ENCODE results near the gene DDIT3. TPM values are rescaled to one million over a fixed set of nuclear protein-coding genes. Genes with fewer than 3 reads are reported as not detected.

The DDIT3 gene
- total RNA-seq, 2 donors from 2014 or later: 9.9 to 12.4 TPM

DNA sequence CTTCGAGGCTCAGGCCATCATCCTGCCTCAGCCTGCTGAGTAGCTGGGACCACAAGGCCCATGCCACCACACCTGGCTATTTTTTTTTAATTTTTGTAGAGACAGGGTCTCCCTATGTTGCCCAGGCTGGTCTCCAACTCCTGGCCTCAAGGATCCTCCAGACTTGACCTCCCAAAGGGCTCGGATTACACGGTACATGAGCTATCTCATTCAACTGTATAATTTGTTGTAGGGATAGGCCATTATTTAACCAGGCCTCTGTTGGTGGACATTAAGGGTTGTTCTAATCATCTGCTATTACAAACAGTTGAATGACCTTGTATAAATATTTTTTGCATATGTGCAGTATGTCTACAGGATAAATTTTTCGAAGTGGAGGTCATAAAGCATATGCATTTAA, 38.5 kb upstream of the DDIT3 start:
- H3K27ac ChIP-seq (ENCODE audit: low read depth, low read length): no peak overlapping the region

DNA sequence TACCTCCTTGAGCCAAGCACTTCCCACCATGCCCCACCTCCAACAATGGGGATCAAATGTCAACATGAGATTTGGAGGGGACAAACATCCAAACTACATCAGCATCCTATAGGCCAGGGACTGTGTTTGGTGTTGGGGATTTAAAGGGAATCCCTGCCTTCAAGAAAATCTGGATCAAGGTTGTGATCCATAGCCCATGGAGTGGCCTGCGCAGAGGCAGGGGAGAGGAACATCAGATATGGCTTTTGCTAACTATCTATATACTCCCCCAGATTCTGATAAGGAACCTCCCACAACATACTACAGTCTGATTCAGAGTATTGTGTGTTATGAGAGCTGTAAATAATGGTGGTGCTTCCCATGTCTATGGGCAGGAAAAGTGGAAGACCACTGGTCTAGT, 34.6 kb upstream of the DDIT3 start:
- Mint-ChIP-seq H3K27ac (no peak overlapping the region), H3K27me3 (ENCODE audit: insufficient read depth) (peaks cover 15% of the 10 kb centered on the region), H3K4me1 (peaks cover 11% of the 10 kb centered on the region), H3K4me3 (no peak overlapping the region), H3K36me3 (ENCODE audit: low read depth) (no peaks in the 10 kb centered on the region), H3K9me3 (no peaks in the 10 kb centered on the region)
- 80% methylated on average over 1 of the region's 1 CpG; no CpG with 5 or more reads in 1 of the 2 experiments for WGBS, 2 experiments (ENCODE audit: insufficient coverage in 1 of 2, insufficient read length in 1 of 2)
- TF ChIP-seq, protein P1, sequence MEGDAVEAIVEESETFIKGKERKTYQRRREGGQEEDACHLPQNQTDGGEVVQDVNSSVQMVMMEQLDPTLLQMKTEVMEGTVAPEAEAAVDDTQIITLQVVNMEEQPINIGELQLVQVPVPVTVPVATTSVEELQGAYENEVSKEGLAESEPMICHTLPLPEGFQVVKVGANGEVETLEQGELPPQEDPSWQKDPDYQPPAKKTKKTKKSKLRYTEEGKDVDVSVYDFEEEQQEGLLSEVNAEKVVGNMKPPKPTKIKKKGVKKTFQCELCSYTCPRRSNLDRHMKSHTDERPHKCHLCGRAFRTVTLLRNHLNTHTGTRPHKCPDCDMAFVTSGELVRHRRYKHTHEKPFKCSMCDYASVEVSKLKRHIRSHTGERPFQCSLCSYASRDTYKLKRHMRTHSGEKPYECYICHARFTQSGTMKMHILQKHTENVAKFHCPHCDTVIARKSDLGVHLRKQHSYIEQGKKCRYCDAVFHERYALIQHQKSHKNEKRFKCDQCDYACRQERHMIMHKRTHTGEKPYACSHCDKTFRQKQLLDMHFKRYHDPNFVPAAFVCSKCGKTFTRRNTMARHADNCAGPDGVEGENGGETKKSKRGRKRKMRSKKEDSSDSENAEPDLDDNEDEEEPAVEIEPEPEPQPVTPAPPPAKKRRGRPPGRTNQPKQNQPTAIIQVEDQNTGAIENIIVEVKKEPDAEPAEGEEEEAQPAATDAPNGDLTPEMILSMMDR (conservative IDR thresholded peaks at IDR 0.05): no peak
- H3K4me1 ChIP-seq (ENCODE audit: control insufficient read depth, insufficient read depth, low read length): no peaks in the 10 kb centered on the region
- no peak overlapping the region for H3K4me3 ChIP-seq (ENCODE audit: low read length)
- no peak for DNase-seq
- no peak overlapping the region for H3K9ac ChIP-seq (ENCODE audit: extremely low read depth, low read length, poor library complexity, severe bottlenecking)
- H3K36me3 ChIP-seq (ENCODE audit: control insufficient read depth, insufficient read depth, low read length): no peaks in the 10 kb centered on the region
- no peaks in the 10 kb centered on the region for H3K9me3 ChIP-seq (ENCODE audit: control insufficient read depth, low read length)
- H3K27me3 ChIP-seq (ENCODE audit: control insufficient read depth, insufficient read depth, low read length, poor library complexity, severe bottlenecking): peaks cover 9% of the 10 kb centered on the region
- H3K27ac ChIP-seq (ENCODE audit: low read depth, low read length): no peak overlapping the region

More for the DNA sequence above, 38.5 kb upstream of the DDIT3 start:
- no peaks in the 10 kb centered on the region for H3K9me3 Mint-ChIP-seq
- H3K4me1 ChIP-seq (ENCODE audit: control insufficient read depth, insufficient read depth, low read length): no peaks in the 10 kb centered on the region
- TF ChIP-seq, protein P1 (conservative IDR thresholded peaks at IDR 0.05): no peak
- no peak overlapping the region for H3K4me3 Mint-ChIP-seq
- H3K36me3 Mint-ChIP-seq (ENCODE audit: low read depth): no peaks in the 10 kb centered on the region
- 90 to 92% methylated on average over 2 to 4 of the region's 4 CpGs for WGBS, 2 experiments (ENCODE audit: insufficient coverage in 1 of 2, insufficient read length in 1 of 2)
- H3K9me3 ChIP-seq (ENCODE audit: control insufficient read depth, low read length): no peaks in the 10 kb centered on the region
- no peaks in the 10 kb centered on the region for H3K27me3 Mint-ChIP-seq (ENCODE audit: insufficient read depth)
- no peak overlapping the region for H3K27ac Mint-ChIP-seq
- no peak for DNase-seq
- H3K27me3 ChIP-seq (ENCODE audit: control insufficient read depth, insufficient read depth, low read length, poor library complexity, severe bottlenecking): no peaks in the 10 kb centered on the region
- no peak overlapping the region for H3K4me3 ChIP-seq (ENCODE audit: low read length)
- H3K36me3 ChIP-seq (ENCODE audit: control insufficient read depth, insufficient read depth, low read length): no peaks in the 10 kb centered on the region
- H3K4me1 Mint-ChIP-seq: no peaks in the 10 kb centered on the region
- no peak overlapping the region for H3K9ac ChIP-seq (ENCODE audit: extremely low read depth, low read length, poor library complexity, severe bottlenecking)

DNA sequence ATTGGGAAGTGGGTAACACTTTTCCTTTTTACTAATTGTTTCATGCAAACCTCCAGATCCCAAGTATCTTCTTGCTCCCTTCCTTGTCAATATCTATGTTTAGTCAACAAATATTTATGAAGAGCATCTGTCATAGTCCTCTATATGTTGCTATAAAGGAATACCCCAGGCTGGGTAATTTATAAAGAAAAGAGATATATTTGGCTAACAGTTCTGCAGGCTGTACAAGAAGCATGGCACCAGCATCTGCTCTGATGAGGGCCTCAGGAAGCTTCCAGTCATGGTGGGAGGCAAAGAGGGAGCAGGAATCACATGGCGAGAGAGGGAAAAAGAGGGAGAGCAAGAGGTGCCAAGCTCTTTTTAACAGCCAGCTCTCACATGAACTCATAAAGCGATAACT, 34.1 kb upstream of the DDIT3 start:
- H3K4me3 Mint-ChIP-seq: no peak overlapping the region
- DNase-seq: no peak
- peaks cover 11% of the 10 kb centered on the region for H3K4me1 Mint-ChIP-seq
- Histone ChIP-seq H3K9me3 (ENCODE audit: control insufficient read depth, low read length) (no peaks in the 10 kb centered on the region), H3K27ac (ENCODE audit: low read depth, low read length) (no peak overlapping the region), H3K4me1 (ENCODE audit: control insufficient read depth, insufficient read depth, low read length) (no peaks in the 10 kb centered on the region), H3K36me3 (ENCODE audit: control insufficient read depth, insufficient read depth, low read length) (no peaks in the 10 kb centered on the region), H3K4me3 (ENCODE audit: low read length) (no peak overlapping the region), H3K9ac (ENCODE audit: extremely low read depth, low read length, poor library complexity, severe bottlenecking) (no peak overlapping the region), H3K27me3 (ENCODE audit: control insufficient read depth, insufficient read depth, low read length, poor library complexity, severe bottlenecking) (peaks cover 12% of the 10 kb centered on the region)
- H3K27ac Mint-ChIP-seq: no peak overlapping the region
- H3K9me3 Mint-ChIP-seq: no peaks in the 10 kb centered on the region
- 94 to 100% methylated on average over 1 to 2 of the region's 2 CpGs for WGBS, 2 experiments (ENCODE audit: insufficient coverage in 1 of 2, insufficient read length in 1 of 2)
- H3K27me3 Mint-ChIP-seq (ENCODE audit: insufficient read depth): peaks cover 18% of the 10 kb centered on the region
- TF ChIP-seq, protein P1 (conservative IDR thresholded peaks at IDR 0.05): no peak
- H3K36me3 Mint-ChIP-seq (ENCODE audit: low read depth): no peaks in the 10 kb centered on the region

Data from endodermal cell (in vitro differentiated cells).